Head of caudate nucleus (tissue), 42 donors: ENCODE results near the gene CCNJL.

ENCODE experiments used
- DNase-seq, 42 donors: peaks; one replicate each; pipeline versions ENCODE4 v3.0.0 to v3.0.0-alpha.2; 2020 to 2021; ENCODE audit warnings: mixed read lengths in 7 of 42
- intact Hi-C: fragments of 100-400 bp; cut with DNase I; formaldehyde crosslinking; loops from one replicate; pipeline ENCODE4 v1.15.0; 2022

Gene CCNJL, protein sequence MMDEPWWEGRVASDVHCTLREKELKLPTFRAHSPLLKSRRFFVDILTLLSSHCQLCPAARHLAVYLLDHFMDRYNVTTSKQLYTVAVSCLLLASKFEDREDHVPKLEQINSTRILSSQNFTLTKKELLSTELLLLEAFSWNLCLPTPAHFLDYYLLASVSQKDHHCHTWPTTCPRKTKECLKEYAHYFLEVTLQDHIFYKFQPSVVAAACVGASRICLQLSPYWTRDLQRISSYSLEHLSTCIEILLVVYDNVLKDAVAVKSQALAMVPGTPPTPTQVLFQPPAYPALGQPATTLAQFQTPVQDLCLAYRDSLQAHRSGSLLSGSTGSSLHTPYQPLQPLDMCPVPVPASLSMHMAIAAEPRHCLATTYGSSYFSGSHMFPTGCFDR

GRCh38 chr5:160312134-160312959 lies at the start of gene CCNJL:
TSS of gene CCNJL (minus strand) at chr5:160312564. CDS start at chr5:160311923, 641 bp downstream.
- DNase-seq, result peak in 40 of 42 donors; percentile 20 to 83 (median 62)
- intact Hi-C loops, result no loop called here

DNA sequence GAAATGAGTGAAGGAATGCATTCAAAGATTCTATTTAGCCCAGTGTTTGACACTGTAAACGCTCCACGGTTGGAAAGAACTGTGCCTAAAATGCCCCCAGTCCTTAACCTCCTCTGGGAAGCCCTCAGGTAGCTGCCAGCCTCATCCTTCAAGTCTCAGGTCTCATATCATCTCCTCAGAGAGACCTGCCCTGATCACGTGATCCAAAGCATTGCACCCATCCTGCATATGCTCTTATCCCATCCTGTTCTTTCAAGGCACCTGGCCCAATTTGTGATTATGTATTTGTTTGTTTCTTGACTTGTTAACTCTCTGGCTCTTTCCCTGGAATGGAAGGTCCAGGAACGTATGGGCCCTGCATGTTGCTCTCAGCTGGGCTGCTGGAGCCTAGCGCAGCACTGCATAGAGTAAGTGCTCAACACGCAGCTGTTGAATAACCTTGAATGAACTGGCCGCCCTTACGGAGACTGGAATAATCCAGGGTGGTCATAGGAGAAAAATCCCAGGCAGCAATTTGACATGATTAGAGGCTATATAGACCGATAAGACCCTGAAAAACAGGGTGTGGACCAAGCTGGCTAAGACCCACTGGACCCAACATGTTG lies 49.4 kb upstream of the CCNJL start:
- intact Hi-C loops, result no loop called here
- no peak for DNase-seq

DNA sequence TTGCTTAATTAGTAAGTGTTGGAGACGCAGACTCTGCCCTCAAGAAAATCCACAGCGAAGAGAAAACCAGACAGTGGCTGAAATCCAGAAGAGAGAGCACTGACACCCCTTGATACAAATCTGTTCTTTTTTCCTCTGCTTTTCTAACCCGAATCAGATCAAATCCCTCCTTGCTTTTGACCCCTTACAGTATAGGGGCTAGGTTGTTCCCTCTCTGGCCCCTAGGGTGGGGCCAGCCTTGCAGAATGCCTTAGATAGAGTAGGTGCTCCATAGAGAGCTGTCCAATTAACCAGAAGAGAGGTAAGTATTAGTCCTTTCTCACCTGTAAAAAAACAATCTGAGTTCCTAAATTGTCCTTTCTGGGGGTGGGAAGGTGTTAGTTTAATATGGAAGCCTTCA lies 47.9 kb upstream of the CCNJL start:
- intact Hi-C loops, result no loop called here
- DNase-seq, result no peak

DNA sequence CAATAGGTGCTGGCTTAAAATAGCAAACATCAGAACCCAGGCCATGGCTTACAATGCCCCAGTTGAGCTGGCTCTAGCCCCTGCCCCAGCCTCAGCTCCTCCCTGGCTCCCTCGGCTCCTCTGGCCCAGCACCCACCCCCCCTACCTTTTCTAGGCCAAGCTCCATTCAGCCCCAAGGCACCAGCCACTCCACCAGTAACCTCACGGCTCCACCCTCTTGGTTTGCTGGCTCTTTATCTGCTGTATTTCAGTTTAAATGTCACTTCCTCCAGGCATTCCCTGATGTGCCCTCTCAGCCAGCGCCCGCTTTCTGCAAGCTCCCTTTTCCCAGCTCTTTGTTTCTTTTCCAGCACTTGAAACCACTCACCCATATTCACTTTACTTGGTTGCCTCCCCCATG lies 47.5 kb upstream of the CCNJL start:
- intact Hi-C loops, result no loop called here
- DNase-seq, result no peak

DNA sequence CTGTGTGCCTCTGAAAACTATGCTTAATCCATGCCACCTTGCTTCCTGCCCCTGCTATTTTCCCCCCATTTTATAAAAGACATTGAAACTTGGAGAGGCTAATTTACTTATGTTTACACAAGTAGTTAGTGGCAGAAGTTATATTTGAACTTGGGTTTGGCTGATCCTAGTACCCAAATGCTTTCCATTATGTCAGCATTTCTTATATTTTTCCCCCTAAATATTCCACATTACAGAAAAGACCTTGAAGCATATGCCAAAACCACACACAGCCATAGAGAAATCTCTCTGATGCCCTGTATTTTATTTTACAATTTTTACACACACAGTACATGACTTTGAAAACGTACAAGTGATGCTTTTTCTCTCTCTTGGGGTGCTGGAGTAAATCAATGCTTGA lies 46.9 kb upstream of the CCNJL start:
- intact Hi-C loops, result no loop called here
- DNase-seq, result no peak

- intact Hi-C loops, result no loop called here
- DNase-seq, result peak in 3 of 42 donors; percentile 14 to 46 (median 32)
Observed at GRCh38 chr5:160357861-160358411, 45.6 kb upstream of the CCNJL start.

DNA sequence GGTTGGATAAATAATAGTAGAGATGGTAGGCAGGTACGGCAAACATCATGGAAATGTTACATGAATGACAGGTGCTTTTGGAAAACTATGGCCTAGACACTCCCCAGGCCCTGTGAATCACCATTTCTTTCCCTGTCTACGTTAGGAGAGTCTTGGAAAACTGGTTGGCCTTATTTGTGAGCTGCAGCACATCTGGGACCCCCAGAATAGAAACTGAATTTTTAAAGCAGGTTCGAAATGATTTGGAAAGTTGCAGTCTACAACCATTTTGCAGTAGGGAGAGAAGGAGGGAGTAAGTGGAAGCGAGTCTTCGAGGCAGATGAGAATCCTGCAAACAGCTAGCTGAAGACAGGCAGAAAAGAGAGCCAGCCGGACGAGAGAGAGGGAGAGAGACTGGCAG lies 45.0 kb upstream of the CCNJL start:
- DNase-seq, result no peak
- intact Hi-C loops, result no loop called here

- no peak for DNase-seq
- intact Hi-C loops, result no loop called here
Observed at GRCh38 chr5:160356550-160357347, 44.4 kb upstream of the CCNJL start.

DNA sequence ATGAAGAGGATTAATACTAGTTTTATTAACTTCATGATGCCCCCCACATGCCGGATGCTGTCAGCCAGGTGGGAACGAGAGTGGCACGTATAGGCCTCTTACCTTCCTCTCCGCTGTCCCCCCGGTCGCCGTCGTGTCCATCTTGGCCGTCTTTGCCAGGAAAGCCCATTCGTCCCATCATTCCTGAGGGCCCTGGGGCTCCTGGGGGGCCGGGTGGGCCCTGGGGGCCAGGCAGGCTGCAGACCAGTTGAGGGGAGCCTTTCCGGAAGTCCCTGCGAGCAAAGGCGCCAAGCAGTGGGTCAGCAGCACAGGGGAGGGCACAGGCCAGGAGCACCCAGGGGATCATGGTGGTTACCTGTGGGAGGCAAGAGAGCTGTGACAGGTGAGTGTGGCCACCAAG lies 42.3 kb upstream of the CCNJL start:
- no peak for DNase-seq

DNA sequence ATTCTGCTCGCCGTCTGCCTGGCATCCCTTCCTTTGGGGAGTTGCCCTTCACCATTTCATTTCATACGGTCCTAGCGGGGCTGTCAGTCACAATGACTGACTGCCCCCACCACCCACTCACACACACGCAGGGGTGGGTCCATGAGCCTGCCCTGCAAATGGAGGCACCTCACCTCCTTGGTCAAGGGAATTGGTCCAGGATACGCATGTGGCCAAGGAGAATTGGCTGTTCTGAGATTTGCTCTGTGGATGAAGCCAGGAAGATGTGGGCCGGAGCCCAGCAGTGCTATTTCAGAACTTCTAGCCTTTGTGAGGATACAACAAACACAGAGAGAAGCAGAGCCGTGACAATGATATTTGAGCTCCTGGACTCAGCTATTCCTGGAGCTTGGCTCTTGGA lies 41.0 kb upstream of the CCNJL start:
- intact Hi-C loops, result no loop called here
- DNase-seq, result peak in 31 of 42 donors; percentile 4 to 73 (median 38)

More for the DNA sequence above, 42.3 kb upstream of the CCNJL start:
- intact Hi-C loops, result no loop called here

DNA sequence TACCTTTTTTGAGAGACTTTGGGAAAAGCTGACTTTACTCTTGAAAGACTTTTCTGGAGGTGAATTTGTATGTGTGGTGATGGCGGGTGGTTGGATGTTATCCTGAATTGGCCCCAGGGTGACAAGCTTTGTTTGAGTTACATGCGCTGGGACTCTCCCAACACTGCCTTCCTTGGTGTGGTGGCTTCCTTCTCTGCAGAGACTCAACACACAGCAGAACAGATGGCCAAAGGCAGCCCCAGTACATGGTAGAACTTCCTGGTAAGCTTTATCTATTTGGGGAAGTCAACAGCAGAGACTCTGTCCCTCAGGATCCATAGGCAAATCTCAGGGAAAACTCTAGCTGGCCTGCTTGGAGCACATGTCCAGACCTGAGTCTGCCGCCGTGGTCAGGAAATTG lies 39.9 kb upstream of the CCNJL start:
- no peak for DNase-seq
- intact Hi-C loops, result no loop called here

- intact Hi-C loops, result loop anchor here (5.0 kb wide), 3 partner anchors 153 to 343 kb away; partner anchors contain the start of gene TTC1
Observed at GRCh38 chr5:160349935-160350303, 37.6 kb upstream of the CCNJL start.

DNA sequence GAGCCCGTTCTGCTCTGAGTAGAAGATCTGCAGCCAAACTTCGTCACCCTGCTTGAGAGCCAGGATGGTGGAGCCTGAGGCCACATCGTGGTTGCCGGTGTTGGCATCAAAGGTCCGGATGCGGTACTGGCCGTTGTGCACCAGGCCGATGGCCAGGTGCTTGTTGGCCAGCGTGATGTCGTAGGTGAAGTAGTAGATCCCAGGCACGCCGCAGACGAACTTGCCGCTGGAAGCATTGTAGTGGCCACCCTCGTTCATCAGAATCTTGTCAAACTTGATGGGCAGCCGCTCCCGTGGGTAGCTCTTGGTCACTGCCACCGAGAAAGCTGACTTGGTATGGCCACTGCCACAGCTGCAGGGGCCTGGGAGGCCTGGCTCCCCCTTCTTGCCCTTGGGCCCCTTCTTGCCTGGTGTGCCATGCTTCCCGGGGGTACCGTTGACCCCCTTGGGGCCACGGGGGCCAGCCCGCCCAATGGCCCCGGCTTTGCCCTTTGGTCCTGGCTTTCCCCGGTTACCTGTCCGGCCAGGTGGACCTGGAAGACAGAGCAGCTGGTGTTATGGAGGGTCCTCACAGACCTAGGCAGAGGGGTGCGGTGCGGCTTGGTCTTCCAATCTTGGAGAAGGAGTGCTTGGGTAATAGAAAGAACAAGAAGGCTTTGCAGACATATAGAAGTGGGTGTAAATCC lies 37.0 kb upstream of the CCNJL start:
- intact Hi-C loops, result loop anchor here (5.0 kb wide), 3 partner anchors 152 to 342 kb away; partner anchors contain the start of gene TTC1
- DNase-seq, result no peak

More at GRCh38 chr5:160349935-160350303, 37.6 kb upstream of the CCNJL start:
- DNase-seq, result no peak

- DNase-seq, result no peak
- intact Hi-C loops, result loop anchor here (5.0 kb wide), 3 partner anchors 151 to 341 kb away; partner anchors contain the start of gene TTC1
Observed at GRCh38 chr5:160348080-160348479, 35.7 kb upstream of the CCNJL start.

- intact Hi-C loops, result loop anchor here (5.0 kb wide), 3 partner anchors 150 to 340 kb away; partner anchors contain the start of gene TTC1
- DNase-seq, result no peak
Observed at GRCh38 chr5:160347448-160347847, 35.1 kb upstream of the CCNJL start.

GRCh38 chr5:160342413-160342941 lies 30.1 kb upstream of the CCNJL start:
- no peak for DNase-seq
- intact Hi-C loops, result no loop called here

DNA sequence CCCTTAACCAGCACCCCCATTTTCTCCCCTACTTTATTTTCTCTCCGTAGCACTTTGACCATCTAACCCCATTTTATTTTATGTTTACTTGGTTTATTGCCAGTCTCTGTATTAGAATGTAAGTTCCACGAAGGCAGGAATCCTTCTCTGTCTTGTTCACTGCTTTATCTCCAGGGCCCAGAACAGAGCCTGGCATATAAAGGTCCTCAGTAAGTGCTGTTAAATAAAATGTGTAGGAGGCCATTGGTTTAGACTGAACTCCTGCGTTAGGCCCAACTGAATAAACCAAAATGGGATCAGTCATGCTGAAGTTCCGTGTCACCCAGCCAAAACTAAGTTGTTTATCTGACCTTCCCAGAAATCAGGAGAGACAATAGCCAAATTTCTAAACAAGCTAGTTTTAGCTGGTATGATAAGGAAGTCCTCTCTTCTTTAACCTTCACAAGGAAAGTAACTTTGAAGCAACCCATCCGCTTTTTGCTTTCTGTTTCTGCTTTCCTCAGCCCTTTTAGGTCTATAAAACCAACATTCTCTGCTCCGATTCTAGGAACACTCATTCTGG lies 29.0 kb upstream of the CCNJL start:
- DNase-seq, result no peak
- intact Hi-C loops, result no loop called here
